ENCODE results near the gene A4GNT. TPM values are rescaled to one million over a fixed set of nuclear protein-coding genes. Genes with fewer than 3 reads are reported as not detected.

Gene A4GNT
- total and polyA plus RNA-seq, 5 donors, result not detected

GRCh38 chr3:138139691-138140090 is 7.5 kb upstream of the A4GNT start:
- no peak for ATAC-seq
- no peaks in the 10 kb centered on the region for H3K9me3 ChIP-seq (ENCODE audit: control insufficient read depth, low read length)
- 32% methylated on average over 2 of the region's 2 CpGs for WGBS
- no peaks in the 10 kb centered on the region for H3K4me1 ChIP-seq (ENCODE audit: control insufficient read depth, insufficient read depth, low read length)
- no peak for DNase-seq
- H3K27me3 ChIP-seq (ENCODE audit: control insufficient read depth, insufficient read depth), result no peaks in the 10 kb centered on the region
- H3K4me3 ChIP-seq (ENCODE audit: low read length), result no peak overlapping the region
- intact Hi-C loops (cut with DNase I), result no loop called here
- no peak overlapping the region for H3K27ac ChIP-seq (ENCODE audit: low read length)

- WGBS, result 63% methylated on average over 2 of the region's 2 CpGs
- no peak for ATAC-seq
Observed at GRCh38 chr3:138137861-138138260, 5.7 kb upstream of the A4GNT start.

GRCh38 chr3:138136201-138136600 is 4.0 kb upstream of the A4GNT start:
- H3K4me1 ChIP-seq (ENCODE audit: control insufficient read depth, insufficient read depth, low read length), result no peaks in the 10 kb centered on the region
- no peak overlapping the region for H3K27ac ChIP-seq (ENCODE audit: low read length)
- H3K9me3 ChIP-seq (ENCODE audit: control insufficient read depth, low read length), result no peaks in the 10 kb centered on the region
- DNase-seq, result no peak
- 74% methylated on average over 3 of the region's 3 CpGs for WGBS
- intact Hi-C loops (cut with DNase I), result no loop called here
- ATAC-seq, result no peak
- no peaks in the 10 kb centered on the region for H3K27me3 ChIP-seq (ENCODE audit: control insufficient read depth, insufficient read depth)
- no peak overlapping the region for H3K4me3 ChIP-seq (ENCODE audit: low read length)

More at GRCh38 chr3:138137861-138138260, 5.7 kb upstream of the A4GNT start:
- intact Hi-C loops (cut with DNase I), result no loop called here
- Histone ChIP-seq H3K9me3 (ENCODE audit: control insufficient read depth, low read length) (no peaks in the 10 kb centered on the region), H3K4me1 (ENCODE audit: control insufficient read depth, insufficient read depth, low read length) (no peaks in the 10 kb centered on the region), H3K27me3 (ENCODE audit: control insufficient read depth, insufficient read depth) (no peaks in the 10 kb centered on the region), H3K4me3 (ENCODE audit: low read length) (no peak overlapping the region), H3K27ac (ENCODE audit: low read length) (no peak overlapping the region)
- DNase-seq, result no peak

GRCh38 chr3:138135833-138136194 is 3.6 kb upstream of the A4GNT start:
- no peak for DNase-seq
- Histone ChIP-seq H3K27ac (ENCODE audit: low read length) (no peak overlapping the region), H3K4me1 (ENCODE audit: control insufficient read depth, insufficient read depth, low read length) (no peaks in the 10 kb centered on the region), H3K4me3 (ENCODE audit: low read length) (no peak overlapping the region), H3K27me3 (ENCODE audit: control insufficient read depth, insufficient read depth) (no peaks in the 10 kb centered on the region), H3K9me3 (ENCODE audit: control insufficient read depth, low read length) (no peaks in the 10 kb centered on the region)
- ATAC-seq, result no peak
- intact Hi-C loops (cut with DNase I), result no loop called here
- 48% methylated on average over 2 of the region's 2 CpGs for WGBS

GRCh38 chr3:138135146-138135832 is 3.1 kb upstream of the A4GNT start:
- WGBS, result 62% methylated on average over 3 of the region's 3 CpGs

GRCh38 chr3:138127636-138128365 is 4.4 kb downstream of the A4GNT start:
- Histone ChIP-seq H3K27me3 (ENCODE audit: control insufficient read depth, insufficient read depth) (no peaks in the 10 kb centered on the region), H3K4me1 (ENCODE audit: control insufficient read depth, insufficient read depth, low read length) (no peaks in the 10 kb centered on the region), H3K9me3 (ENCODE audit: control insufficient read depth, low read length) (no peaks in the 10 kb centered on the region), H3K4me3 (ENCODE audit: low read length) (no peak overlapping the region), H3K27ac (ENCODE audit: low read length) (no peak overlapping the region)
- 91% methylated on average over 1 of the region's 1 CpG for WGBS
- DNase-seq (no peak), ATAC-seq (no peak)
- intact Hi-C loops (cut with DNase I), result no loop called here

More at GRCh38 chr3:138135146-138135832, 3.1 kb upstream of the A4GNT start:
- Histone ChIP-seq H3K4me1 (ENCODE audit: control insufficient read depth, insufficient read depth, low read length) (no peaks in the 10 kb centered on the region), H3K27ac (ENCODE audit: low read length) (no peak overlapping the region), H3K27me3 (ENCODE audit: control insufficient read depth, insufficient read depth) (no peaks in the 10 kb centered on the region), H3K9me3 (ENCODE audit: control insufficient read depth, low read length) (no peaks in the 10 kb centered on the region), H3K4me3 (ENCODE audit: low read length) (no peak overlapping the region)
- ATAC-seq (no peak), DNase-seq (no peak)
- intact Hi-C loops (cut with DNase I), result no loop called here

GRCh38 chr3:138125548-138126221 is 6.5 kb downstream of the A4GNT start:
- 34% methylated on average over 5 of the region's 5 CpGs for WGBS
- peak; percentile 69 to 72 for ATAC-seq
- Histone ChIP-seq H3K27me3 (ENCODE audit: control insufficient read depth, insufficient read depth) (no peaks in the 10 kb centered on the region), H3K27ac (ENCODE audit: low read length) (peak overlapping the region; percentile 78), H3K4me1 (ENCODE audit: control insufficient read depth, insufficient read depth, low read length) (no peaks in the 10 kb centered on the region), H3K9me3 (ENCODE audit: control insufficient read depth, low read length) (no peaks in the 10 kb centered on the region), H3K4me3 (ENCODE audit: low read length) (no peak overlapping the region)
- intact Hi-C loops (cut with DNase I), result no loop called here
- no peak for DNase-seq

- ATAC-seq (no peak), DNase-seq (no peak)
- H3K27ac ChIP-seq (ENCODE audit: low read length), result no peak overlapping the region
- WGBS, result 73% methylated on average over 10 of the region's 10 CpGs
- H3K27me3 ChIP-seq (ENCODE audit: control insufficient read depth, insufficient read depth), result no peaks in the 10 kb centered on the region
- no peaks in the 10 kb centered on the region for H3K4me1 ChIP-seq (ENCODE audit: control insufficient read depth, insufficient read depth, low read length)
- no peaks in the 10 kb centered on the region for H3K9me3 ChIP-seq (ENCODE audit: control insufficient read depth, low read length)
- intact Hi-C loops (cut with DNase I), result no loop called here
- H3K4me3 ChIP-seq (ENCODE audit: low read length), result no peak overlapping the region
Observed at GRCh38 chr3:138124706-138125355, 7.4 kb downstream of the A4GNT start.

- Histone ChIP-seq H3K27ac (ENCODE audit: low read length) (no peak overlapping the region), H3K27me3 (ENCODE audit: control insufficient read depth, insufficient read depth) (no peaks in the 10 kb centered on the region), H3K9me3 (ENCODE audit: control insufficient read depth, low read length) (no peaks in the 10 kb centered on the region), H3K4me3 (ENCODE audit: low read length) (no peak overlapping the region), H3K4me1 (ENCODE audit: control insufficient read depth, insufficient read depth, low read length) (no peaks in the 10 kb centered on the region)
- WGBS, result 84% methylated on average over 6 of the region's 6 CpGs
- DNase-seq (no peak), ATAC-seq (no peak)
- intact Hi-C loops (cut with DNase I), result no loop called here
Observed at GRCh38 chr3:138124188-138124587, 8.0 kb downstream of the A4GNT start.

- 49% methylated on average over 4 of the region's 4 CpGs for WGBS
- Histone ChIP-seq H3K4me1 (ENCODE audit: control insufficient read depth, insufficient read depth, low read length) (peaks cover 4% of the 10 kb centered on the region), H3K27ac (ENCODE audit: low read length) (no peak overlapping the region), H3K4me3 (ENCODE audit: low read length) (no peak overlapping the region), H3K27me3 (ENCODE audit: control insufficient read depth, insufficient read depth) (no peaks in the 10 kb centered on the region), H3K9me3 (ENCODE audit: control insufficient read depth, low read length) (no peaks in the 10 kb centered on the region)
- ATAC-seq (no peak), DNase-seq (peak in 2 of 3 donors; percentile 59 to 60)
- intact Hi-C loops (cut with DNase I), result loop anchor here (2.0 to 10.0 kb wide), 3 partner anchors 49 to 55 kb away; no protein-coding TSS in a partner anchor
Observed at GRCh38 chr3:138119423-138119766, 12.8 kb downstream of the A4GNT start.

Measured in right cardiac atrium (tissue), 5 donors.